C4-2B (cell line): ENCODE results near the gene PBX4.

ENCODE experiments used
- H3K27ac ChIP-seq: fragments of 450-650 bp; 2 replicates; pipeline ENCODE4 v1.5.1; 2017
- CTCF ChIP-seq: fragments of 450-650 bp; conservative IDR thresholded peaks from 2 replicates; pipeline ENCODE4 v1.5.1; 2017; ENCODE audit warnings: mild to moderate bottlenecking
- ZFX ChIP-seq: fragments of 450-650 bp; IDR thresholded peaks from 2 replicates; pipeline ENCODE4 v1.6.1; 2017

Gene PBX4

GRCh38 chr19:19524053-19524452, 94.4 kb downstream of the PBX4 start:
- H3K27ac ChIP-seq, result no peak overlapping the region
- TF ChIP-seq CTCF, result no peak

- H3K27ac ChIP-seq, result no peak overlapping the region
- TF ChIP-seq CTCF, result no peak
- TF ChIP-seq ZFX, result no peak
Measured at GRCh38 chr19:19523177-19523576, 95.3 kb downstream of the PBX4 start.

- H3K27ac ChIP-seq, result no peak overlapping the region
- TF ChIP-seq CTCF, result no peak
- no peak for TF ChIP-seq ZFX
Measured at GRCh38 chr19:19520989-19521388, 97.5 kb downstream of the PBX4 start.

- H3K27ac ChIP-seq, result no peak overlapping the region; the same call in 1 of the 2 replicates
- no peak for TF ChIP-seq CTCF
- no peak for TF ChIP-seq ZFX
Measured at GRCh38 chr19:19517235-19517619, 101.3 kb downstream of the PBX4 start.

DNA sequence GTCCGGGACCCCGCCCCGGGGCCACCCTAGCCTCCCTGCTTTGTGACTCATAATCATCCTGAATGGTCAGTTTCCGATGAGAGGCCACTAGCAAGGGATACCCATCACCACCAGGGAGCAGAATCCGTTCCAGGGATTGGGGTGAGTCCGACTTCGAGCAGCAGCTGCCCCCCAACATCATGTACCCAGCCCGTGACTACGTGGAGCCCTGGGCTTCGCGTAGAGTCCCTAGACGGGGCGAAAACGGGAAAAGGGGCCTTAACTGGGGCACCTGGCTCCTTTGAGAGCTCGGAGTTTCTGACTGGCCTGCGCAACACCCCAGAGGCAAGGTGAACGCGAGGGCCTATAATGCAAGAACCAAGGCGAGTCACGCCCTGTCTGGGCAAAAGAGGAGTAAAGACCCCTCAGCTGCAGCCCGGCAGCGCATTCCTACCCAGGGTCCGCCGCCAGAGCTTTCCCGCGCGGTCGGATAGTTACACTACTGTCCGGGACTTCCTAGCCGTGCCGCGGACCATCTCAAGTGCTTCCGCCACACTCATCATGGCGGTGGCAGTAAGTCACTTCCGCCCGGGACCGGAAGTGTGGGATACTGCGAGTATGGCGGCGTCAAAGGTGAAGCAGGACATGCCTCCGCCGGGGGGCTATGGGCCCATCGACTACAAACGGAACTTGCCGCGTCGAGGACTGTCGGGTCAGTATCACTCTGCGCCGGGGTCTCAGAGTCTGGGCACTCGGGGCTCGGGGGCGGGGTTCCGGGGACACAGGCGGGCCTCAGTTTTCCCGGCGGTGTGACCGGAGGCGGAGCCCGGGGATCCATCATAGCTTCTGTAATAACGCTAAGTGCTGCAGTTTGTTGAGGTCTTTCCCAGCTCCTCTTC, 102.6 kb downstream of the PBX4 start, which contains the start of gene NDUFA13:
NDUFA13 (plus strand) TSS at position 584 of the 878 bp plus-strand sequence; CDS start at position 598, 14 bp downstream.
- H3K27ac ChIP-seq, result peak within 1 kb of the TSS; percentile 85
- TF ChIP-seq CTCF (no peak), ZFX (peak; percentile 75)

DNA sequence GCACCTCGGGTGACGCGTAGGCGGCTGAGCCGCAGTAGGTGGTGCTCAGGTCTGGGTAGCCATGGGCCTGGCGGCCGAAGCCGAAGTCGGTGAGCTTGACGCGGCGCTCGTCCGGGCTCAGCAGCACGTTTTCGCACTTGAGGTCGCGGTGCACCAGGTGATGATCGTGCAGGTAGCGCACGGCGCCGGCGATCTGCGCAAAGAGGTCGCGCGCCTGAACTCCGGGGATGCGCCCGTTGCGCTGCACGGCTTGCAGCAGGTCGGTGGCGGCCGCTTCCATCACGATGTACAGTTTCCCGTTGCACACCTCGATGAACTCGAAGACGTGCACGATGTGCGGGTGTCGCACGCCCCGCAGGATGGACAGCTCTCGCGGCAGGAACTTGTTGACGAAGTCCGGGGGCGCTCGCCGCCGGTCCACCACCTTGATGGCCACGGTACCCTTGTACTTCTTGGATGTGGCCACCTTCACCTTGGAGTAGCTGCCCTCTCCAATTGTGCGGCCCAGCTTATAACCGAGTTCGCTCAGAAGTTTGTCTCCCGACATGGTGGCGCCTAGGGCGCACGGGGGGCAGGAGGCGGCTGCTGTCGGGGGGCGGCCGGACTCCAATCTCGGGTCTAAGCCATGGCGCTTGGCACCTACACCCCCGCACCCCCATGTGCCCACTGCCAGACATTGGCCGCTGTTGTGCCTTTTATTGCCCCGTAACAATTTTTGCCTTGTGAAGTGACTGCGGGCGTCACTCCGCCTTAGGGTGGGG, 103.4 kb downstream of the PBX4 start, which contains the start of gene TSSK6:
TSSK6 (minus strand) TSS at position 668 of the 761 bp plus-strand sequence; CDS start at position 547, 121 bp downstream.
- TF ChIP-seq ZFX (no peak), CTCF (no peak)
- H3K27ac ChIP-seq, result peak within 1 kb of the TSS; percentile 85

GRCh38 chr19:19514215-19514657, 104.3 kb downstream of the PBX4 start:
- no peak overlapping the region for H3K27ac ChIP-seq
- no peak for TF ChIP-seq CTCF
- TF ChIP-seq ZFX, result no peak
